PC-3 (cell line): ENCODE data around the gene KCTD12. TPM values are rescaled to one million over a fixed set of nuclear protein-coding genes. Genes with fewer than 3 reads are reported as not detected.

Source experiments
- total RNA-seq: library from RNA; depleted of rRNA; stranded (reverse); fragments of >200 nt; gene quantifications from 2 replicates; pipeline ENCODE4 v1.2.3, GENCODE V29; 2014; rRNA removed

KCTD12 gene
- total RNA-seq, 1 experiment from 2014 or later, result 7.0 TPM

Other genes starting within 250 kb of the KCTD12 start
- gene ACOD1, start 62.1 kb upstream of the KCTD12 start, total RNA-seq, result not detected in 2 replicates
- 6.6 and 7.7 TPM in 2 replicates for gene CLN5, start 105.7 kb upstream of the KCTD12 start, total RNA-seq
- 39.1 and 41.1 TPM in 2 replicates for gene FBXL3, start 140.8 kb upstream of the KCTD12 start, total RNA-seq